HepG2 (cell line): Measurements from ENCODE around the gene TBC1D24. TPM values are rescaled to one million over a fixed set of nuclear protein-coding genes. Genes with fewer than 3 reads are reported as not detected.
"Not testable (repeated sequence)": the region's sequence is repeated elsewhere in the genome, so short reads cannot be mapped to it uniquely, and the experiment has no call there.

Experiments
- ATAC-seq: fragments of 200-7000 bp; cut with Tn5 transposase; 3 replicates; pipeline ENCODE4 v1.9.1; 2020; ENCODE audit warnings: mild to moderate bottlenecking, moderate library complexity
- BruUV-seq: library from RNA; stranded (reverse); fragments of 400-500 nt; replicated peaks from 2 replicates; lab custom pipeline; 2021; lab: Mats Ljungman, UMichigan
- CTCF ChIA-PET: fragments of 300-600 bp; formaldehyde crosslinking; extraction: SDS; loops from one replicate; lab custom pipeline; 2021; ENCODE audit warnings: low total read pairs, inconsistent platforms, low intra/inter-chr PET ratio; lab: Yijun Ruan, JAX
- POLR2A ChIA-PET: fragments of 350-600 bp; sonication (Branson Sonifier 250); formaldehyde crosslinking; loops from one replicate; lab custom pipeline; 2020; ENCODE audit warnings: antibody characterized with exemption, inconsistent platforms; lab: Yijun Ruan, JAX
- DNase-seq: peaks from one replicate; pipeline ENCODE4 v3.0.0-alpha.2; 2015; ENCODE audit warnings: low spot score
- FAIRE-seq: peaks from 3 replicates; lab custom pipeline; 2011; peaks lifted over from hg19 to GRCh38; lab: Jason Lieb, UNC
- H2AFZ ChIP-seq: one replicate; pipeline ENCODE4 v1.6.1; 2011; ENCODE audit warnings: low read length, inconsistent platforms
- H3K27ac ChIP-seq: fragments of 300-600 bp; 3 replicates; pipeline ENCODE4 v1.8.0; 2011; ENCODE audit warnings: mixed run types, mild to moderate bottlenecking, mixed read lengths, low read length, inconsistent platforms; ENCODE audit not compliant: insufficient read depth; ENCODE audit errors: extremely low read length
- H3K27me3 ChIP-seq, 2 experiments: fragments of 200-600 bp in 1 of 2; 2 replicates in 1 of 2; 3 replicates in 1 of 2; pipeline versions ENCODE4 v1.6.0 to v1.8.0; 2011; ENCODE audit warnings: low read length in 2 of 2, mild to moderate bottlenecking in 2 of 2, moderate library complexity in 2 of 2, inconsistent platforms in 1 of 2; ENCODE audit not compliant: insufficient read depth in 2 of 2, control insufficient read depth in 1 of 2
- H3K36me3 ChIP-seq, 2 experiments: fragments of 200-600 bp in 1 of 2; replicated peaks in 1 of 2; 2 replicates in 1 of 2; 3 replicates in 1 of 2; pipeline versions ENCODE4 v1.5.1 to v1.8.0; 2011; ENCODE audit warnings: low read length in 2 of 2, inconsistent platforms in 1 of 2; ENCODE audit not compliant: insufficient read depth in 2 of 2, control insufficient read depth in 1 of 2
- H3K4me1 ChIP-seq: 2 replicates; pipeline ENCODE4 v1.5.1; 2012; ENCODE audit warnings: low read length, inconsistent platforms; ENCODE audit not compliant: insufficient read depth
- H3K4me2 ChIP-seq: 2 replicates; pipeline ENCODE4 v1.6.0; 2011; ENCODE audit warnings: low read depth, low read length, inconsistent platforms
- H3K4me3 ChIP-seq, 3 experiments: fragments of 200-600 bp in 1 of 3; sonication (generic), shearing (Covaris generic) in 1 of 3; replicated peaks in 1 of 3; 2 replicates each; pipeline ENCODE4 v1.5.1; 2011 to 2016; ENCODE audit warnings: low read length in 3 of 3, inconsistent platforms in 2 of 3, low read depth in 2 of 3, mild to moderate bottlenecking in 2 of 3, control low read depth in 1 of 3, mixed read lengths in 1 of 3; ENCODE audit not compliant: insufficient read depth in 1 of 3
- H3K79me2 ChIP-seq: one replicate; pipeline ENCODE4 v1.6.1; 2011; ENCODE audit warnings: low read length, inconsistent platforms; ENCODE audit not compliant: insufficient read depth
- H3K9ac ChIP-seq: 2 replicates; pipeline ENCODE4 v1.6.0; 2011; ENCODE audit warnings: mild to moderate bottlenecking, low read depth, low read length, inconsistent platforms; ENCODE audit not compliant: insufficient read depth
- H3K9me3 ChIP-seq: 2 replicates; pipeline ENCODE4 v1.5.1; 2012; ENCODE audit warnings: mild to moderate bottlenecking, low read length
- H4K20me1 ChIP-seq: 2 replicates; pipeline ENCODE4 v1.6.0; 2011; ENCODE audit warnings: inconsistent platforms, mild to moderate bottlenecking, low read length, moderate library complexity; ENCODE audit not compliant: insufficient read depth
- ARNTL ChIP-seq: sonication (generic); formaldehyde crosslinking; IDR thresholded peaks from 2 replicates; pipeline ENCODE4 v1.4.0; 2020; ENCODE audit warnings: mild to moderate bottlenecking, missing genetic modification reagents
- BCL6 ChIP-seq: IDR thresholded peaks from 2 replicates; pipeline ENCODE4 v1.6.1; 2016; ENCODE audit warnings: missing genetic modification reagents, missing compliant biosample characterization
- FOXA1 ChIP-seq, 2 experiments: fragments of 450-650 bp in 1 of 2; sonication (generic) in 1 of 2; formaldehyde crosslinking in 1 of 2; IDR thresholded peaks; 2 replicates each; pipeline versions ENCODE4 v1.4.0 to v1.6.1; 2016 to 2020; ENCODE audit warnings: missing genetic modification reagents in 1 of 2
- KDM5B ChIP-seq: sonication (generic); formaldehyde crosslinking; IDR thresholded peaks from 2 replicates; pipeline ENCODE4 v1.4.0; 2020; ENCODE audit warnings: missing genetic modification reagents, mild to moderate bottlenecking, borderline replicate concordance
- MXI1 ChIP-seq: IDR thresholded peaks from 3 replicates; pipeline ENCODE4 v1.6.1; 2012; ENCODE audit warnings: low read depth, low read length, inconsistent platforms, borderline replicate concordance
- PHF5A ChIP-seq: IDR thresholded peaks from one replicate; pipeline ENCODE4 v1.6.1; 2018; ENCODE audit warnings: low read depth, missing genetic modification reagents; ENCODE audit not compliant: unreplicated experiment
- SOX13 ChIP-seq, 3 experiments: fragments of 450-650 bp in 1 of 3; sonication (generic) in 1 of 3; formaldehyde crosslinking in 1 of 3; IDR thresholded peaks in 2 of 3; conservative IDR thresholded peaks in 1 of 3; 2 replicates each; pipeline versions ENCODE4 v1.5.0 to v1.6.1; 2016 to 2020; ENCODE audit warnings: antibody characterized with exemption in 1 of 3, mild to moderate bottlenecking in 1 of 3, missing compliant biosample characterization in 1 of 3, missing genetic modification reagents in 1 of 3, moderate library complexity in 1 of 3
- YEATS4 ChIP-seq: sonication (generic); formaldehyde crosslinking; IDR thresholded peaks from 2 replicates; pipeline ENCODE4 v1.4.0; 2020; ENCODE audit warnings: missing genetic modification reagents, borderline replicate concordance
- ZBTB20 ChIP-seq: sonication (generic); formaldehyde crosslinking; IDR thresholded peaks from 2 replicates; pipeline ENCODE4 v1.8.1; 2023; ENCODE audit warnings: missing genetic modification reagents, low read depth, mild to moderate bottlenecking, borderline replicate concordance
- ZNF543 ChIP-seq: sonication (generic); formaldehyde crosslinking; IDR thresholded peaks from 2 replicates; pipeline ENCODE4 v1.4.0; 2020; ENCODE audit warnings: mild to moderate bottlenecking, missing genetic modification reagents
- ZNF557 ChIP-seq: sonication (generic); formaldehyde crosslinking; IDR thresholded peaks from 2 replicates; pipeline ENCODE4 v1.4.0; 2020; ENCODE audit warnings: missing genetic modification reagents
- WGBS: methylation state at CpG from one replicate; pipeline ENCODE4 v1.1.6; 2017; ENCODE audit warnings: low lambda C conversion rate; 5-methylcytosine and 5-hydroxymethylcytosine counted together
- in situ Hi-C: cut with HindIII; loops from 2 replicates; pipeline ENCODE4 v1.10.0; 2017; ENCODE audit warnings: low pct_unique_long_range_greater_than_20kb; ENCODE audit not compliant: extremely low pct_ligation_motif_present
- intact Hi-C: fragments of 100-400 bp; cut with micrococcal nuclease; formaldehyde crosslinking; loops from one replicate; pipeline ENCODE4 v1.10.0; 2022; ENCODE audit not compliant: unreplicated experiment
- polyA plus RNA-seq, 8 experiments: library from polyadenylated mRNA; depleted of rRNA in 3 of 8; stranded (reverse) in 7 of 8; unstranded in 1 of 8; fragments of >200 nt; fragmentation: Illumina TruSeq in 4 of 8; extraction: Trizol in 4 of 8; gene quantifications; 2 replicates each; pipeline versions ENCODE4 v1.2.1 to v1.2.3, GENCODE V29; 2011 to 2016; ENCODE audit warnings: low read depth in 4 of 8, missing spikeins in 1 of 8, mixed read lengths in 1 of 8; ENCODE audit not compliant: insufficient read depth in 1 of 8
- total RNA-seq, 5 experiments: library from RNA; depleted of rRNA; stranded (reverse); fragments of >200 nt; fragmentation: Illumina TruSeq; extraction: Trizol; gene quantifications; 2 replicates each; pipeline ENCODE4 v1.2.3, GENCODE V29; 2016; ENCODE audit warnings: low read depth in 1 of 5
- TF ChIP-seq, protein P1 (sequence below): IDR thresholded peaks from 2 replicates; pipeline ENCODE4 v1.6.1; 2012; ENCODE audit warnings: inconsistent platforms
- TF ChIP-seq, protein P2 (sequence below): sonication (generic); formaldehyde crosslinking; IDR thresholded peaks from 2 replicates; pipeline ENCODE4 v1.9.0; 2022; ENCODE audit warnings: low read depth, missing genetic modification reagents
- TF ChIP-seq, protein P3 (sequence below): sonication (generic); formaldehyde crosslinking; IDR thresholded peaks from 2 replicates; pipeline ENCODE4 v1.5.0; 2020; ENCODE audit warnings: missing genetic modification reagents

The TBC1D24 gene
- total and polyA plus RNA-seq, 2 of the 13 experiments (the other 11 are each of a cell fraction or from before 2014, with no cell fraction given): 7.7 to 13.7 TPM

DNA sequence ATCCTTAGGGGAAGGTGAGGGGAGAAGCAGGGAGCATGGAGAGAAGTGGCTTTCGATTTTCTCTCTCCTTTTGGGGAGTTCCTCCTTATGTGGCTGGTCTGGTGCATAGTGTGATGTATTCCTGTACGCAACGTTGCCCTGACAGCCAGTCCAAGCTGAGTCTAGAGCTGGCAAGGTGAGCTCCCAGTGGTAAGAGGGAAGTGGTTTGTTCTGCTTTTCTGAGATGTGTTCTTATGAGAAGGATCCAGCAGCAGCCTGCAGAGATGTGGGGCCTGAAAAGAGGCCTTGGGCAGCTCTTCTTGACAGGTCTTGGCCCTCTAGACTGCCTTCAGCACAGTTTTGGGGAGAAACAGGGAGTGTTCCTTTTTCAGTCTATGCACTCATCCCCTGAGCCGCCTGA is 66.0 kb downstream of the TBC1D24 start:
- H4K20me1 ChIP-seq, FAIRE-seq, DNase-seq, ATAC-seq, H3K4me3 ChIP-seq, H2AFZ ChIP-seq, in situ Hi-C loops, H3K27me3 ChIP-seq, H3K36me3 ChIP-seq, H3K9me3 ChIP-seq, intact Hi-C loops, CTCF ChIA-PET, H3K9ac ChIP-seq, BruUV-seq: not testable (repeated sequence)
- Histone ChIP-seq H3K4me1 (peaks cover 60% of the 10 kb centered on the region), H3K79me2 (peaks cover 47% of the 10 kb centered on the region), H3K27ac (peak overlapping the region; percentile 63), H3K4me2 (peak overlapping the region; percentile 61)
- 50% methylated on average over 1 of the region's 4 CpGs for WGBS
- POLR2A ChIA-PET: interaction anchor here (1.2 kb wide), 1 partner anchor 11 kb away, joined by 5 read pairs; no protein-coding TSS in a partner anchor
- peak; percentile 5 for TF ChIP-seq PHF5A (CRISPR knock-in tag)

DNA sequence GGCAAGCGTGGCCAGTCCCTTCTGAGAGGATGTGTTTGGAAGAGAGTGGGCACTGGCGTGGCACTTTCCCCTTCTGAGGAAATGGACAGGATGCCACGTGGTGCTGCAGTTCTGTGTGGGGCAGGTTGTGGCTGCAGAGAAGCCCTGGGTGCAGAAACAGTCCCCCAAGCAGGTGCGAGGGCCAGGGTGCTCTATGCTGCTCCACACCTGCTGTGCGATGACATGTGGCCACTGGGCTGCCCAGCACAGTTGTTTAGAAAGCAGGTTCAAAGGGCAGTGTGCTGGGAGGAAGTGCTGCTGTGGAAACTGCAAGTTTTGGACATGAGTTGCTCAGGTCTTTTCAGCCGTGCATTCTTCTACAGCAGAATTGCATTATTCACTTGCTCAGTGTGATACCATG is 66.5 kb downstream of the TBC1D24 start:
- intact Hi-C loops; H4K20me1 ChIP-seq; BruUV-seq; H3K36me3 ChIP-seq; H2AFZ ChIP-seq; in situ Hi-C loops; H3K9me3 ChIP-seq; CTCF ChIA-PET; H3K9ac ChIP-seq; H3K27me3 ChIP-seq; TF ChIP-seq FOXA1, SOX13 (IDR thresholded peaks at IDR 0.05): not testable (repeated sequence)
- FAIRE-seq: peak; percentile 96
- POLR2A ChIA-PET: interaction anchor here (1.2 kb wide), 1 partner anchor 11 kb away, joined by 5 read pairs; no protein-coding TSS in a partner anchor
- Histone ChIP-seq H3K27ac (peak overlapping the region; percentile 63), H3K79me2 (peaks cover 51% of the 10 kb centered on the region), H3K4me1 (peaks cover 60% of the 10 kb centered on the region), H3K4me2 (peak overlapping the region; percentile 61), H3K4me3 (peak overlapping the region in 1 of 3 experiments; percentile 40; a peak in 2 of 6 replicates)
- 21% methylated on average over 6 of the region's 6 CpGs for WGBS
- DNase-seq: peak; percentile 71
- peak; percentile 78 for ATAC-seq
- peak; percentile 63; the same call in 1 of the 2 replicates for TF ChIP-seq ZBTB20 (CRISPR knock-in tag)
- 0 out of 2 replicates have a peak, but pooled peaks have one; percentile 34 for TF ChIP-seq FOXA1 (CRISPR knock-in tag; IDR thresholded peaks at IDR 0.05)
- peak; percentile 24; the same call in 1 of the 2 replicates for TF ChIP-seq ZNF543 (CRISPR knock-in tag)
- TF ChIP-seq, protein P1, sequence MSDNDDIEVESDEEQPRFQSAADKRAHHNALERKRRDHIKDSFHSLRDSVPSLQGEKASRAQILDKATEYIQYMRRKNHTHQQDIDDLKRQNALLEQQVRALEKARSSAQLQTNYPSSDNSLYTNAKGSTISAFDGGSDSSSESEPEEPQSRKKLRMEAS: peak; percentile 86
- TF ChIP-seq ZNF557: 0 out of 2 replicates have a peak, but pooled peaks have one; percentile 54
- peak; percentile 68; the same call in 1 of the 2 replicates for TF ChIP-seq ARNTL (CRISPR knock-in tag)
- TF ChIP-seq KDM5B (CRISPR knock-in tag): peak; percentile 54; the same call in 1 of the 2 replicates
- TF ChIP-seq, protein P2, sequence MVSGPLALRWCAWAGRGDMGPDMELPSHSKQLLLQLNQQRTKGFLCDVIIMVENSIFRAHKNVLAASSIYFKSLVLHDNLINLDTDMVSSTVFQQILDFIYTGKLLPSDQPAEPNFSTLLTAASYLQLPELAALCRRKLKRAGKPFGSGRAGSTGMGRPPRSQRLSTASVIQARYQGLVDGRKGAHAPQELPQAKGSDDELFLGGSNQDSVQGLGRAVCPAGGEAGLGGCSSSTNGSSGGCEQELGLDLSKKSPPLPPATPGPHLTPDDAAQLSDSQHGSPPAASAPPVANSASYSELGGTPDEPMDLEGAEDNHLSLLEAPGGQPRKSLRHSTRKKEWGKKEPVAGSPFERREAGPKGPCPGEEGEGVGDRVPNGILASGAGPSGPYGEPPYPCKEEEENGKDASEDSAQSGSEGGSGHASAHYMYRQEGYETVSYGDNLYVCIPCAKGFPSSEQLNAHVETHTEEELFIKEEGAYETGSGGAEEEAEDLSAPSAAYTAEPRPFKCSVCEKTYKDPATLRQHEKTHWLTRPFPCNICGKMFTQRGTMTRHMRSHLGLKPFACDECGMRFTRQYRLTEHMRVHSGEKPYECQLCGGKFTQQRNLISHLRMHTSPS: 0 out of 2 replicates have a peak, but pooled peaks have one; percentile 38
- TF ChIP-seq YEATS4: peak; percentile 65; the same call in 1 of the 2 replicates
- peak; percentile 62 for TF ChIP-seq BCL6 (CRISPR knock-in tag)
- TF ChIP-seq, protein P3, sequence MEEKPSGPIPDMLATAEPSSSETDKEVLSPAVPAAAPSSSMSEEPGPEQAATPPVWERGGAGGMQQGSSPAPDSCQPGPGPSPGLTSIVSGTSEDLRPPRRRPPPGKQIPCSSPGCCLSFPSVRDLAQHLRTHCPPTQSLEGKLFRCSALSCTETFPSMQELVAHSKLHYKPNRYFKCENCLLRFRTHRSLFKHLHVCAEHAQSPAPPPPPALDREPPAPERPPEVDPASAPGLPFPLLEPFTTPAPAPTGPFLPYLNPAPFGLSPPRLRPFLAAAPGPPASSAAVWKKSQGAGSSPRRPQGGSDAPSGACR: 0 out of 2 replicates have a peak, but pooled peaks have one; percentile 22
- TF ChIP-seq MXI1: peak; percentile 90; the same call in 1 of the 3 replicates
- TF ChIP-seq SOX13 (CRISPR knock-in tag; conservative IDR thresholded peaks at IDR 0.05 in 1 of 2, IDR thresholded peaks at IDR 0.05 in 1 of 2): peak in 1 of 2 experiments; percentile 49; a peak in 1 of 4 replicates
